MCF 10A (cell line): ENCODE results near the gene MST1R. TPM values are rescaled to one million over a fixed set of nuclear protein-coding genes. Genes with fewer than 3 reads are reported as not detected.

ENCODE experiments used
- BruUV-seq: library from RNA; stranded (reverse); fragments of 400-500 nt; replicated peaks from 2 replicates; lab custom pipeline; 2021; lab: Mats Ljungman, UMichigan
- CTCF ChIA-PET: fragments of 300-600 bp; sonication (Branson Sonifier 250); formaldehyde crosslinking; extraction: SDS; loops from one replicate; lab custom pipeline; 2021; ENCODE audit warnings: antibody characterized with exemption, inconsistent platforms; lab: Yijun Ruan, JAX
- POLR2A ChIA-PET: fragments of 300-600, 350-650 bp; sonication (Branson Sonifier 250); formaldehyde crosslinking; extraction: SDS; loops from one replicate; lab custom pipeline; 2020; ENCODE audit warnings: antibody characterized with exemption, inconsistent platforms; lab: Yijun Ruan, JAX
- DNase-seq: peaks from one replicate; pipeline ENCODE4 v3.0.0-alpha.2; 2018; ENCODE audit not compliant: unreplicated experiment
- H3K27ac Mint-ChIP-seq: one replicate; pipeline ENCODE4 v1.8.0; 2022; ENCODE audit warnings: mild to moderate bottlenecking, low read depth, mixed read lengths; ENCODE audit not compliant: unreplicated experiment
- H3K27me3 Mint-ChIP-seq: one replicate; pipeline ENCODE4 v1.8.0; 2022; ENCODE audit warnings: mixed read lengths; ENCODE audit not compliant: insufficient read depth, unreplicated experiment
- H3K36me3 Mint-ChIP-seq: one replicate; pipeline ENCODE4 v1.8.0; 2022; ENCODE audit warnings: mild to moderate bottlenecking, moderate library complexity, mixed read lengths; ENCODE audit not compliant: insufficient read depth, unreplicated experiment
- H3K4me1 Mint-ChIP-seq: one replicate; pipeline ENCODE4 v1.8.0; 2022; ENCODE audit warnings: mixed read lengths; ENCODE audit not compliant: insufficient read depth, unreplicated experiment
- H3K4me3 Mint-ChIP-seq: one replicate; pipeline ENCODE4 v1.8.0; 2022; ENCODE audit warnings: mild to moderate bottlenecking, moderate library complexity, mixed read lengths; ENCODE audit not compliant: unreplicated experiment
- H3K9me3 Mint-ChIP-seq: one replicate; pipeline ENCODE4 v1.8.0; 2022; ENCODE audit warnings: mixed read lengths; ENCODE audit not compliant: unreplicated experiment
- intact Hi-C: fragments of 100-400 bp; cut with micrococcal nuclease; formaldehyde crosslinking; loops from 2 replicates; pipeline ENCODE4 v1.14.1; 2022
- total RNA-seq: library from RNA; stranded (reverse); gene quantifications from 2 replicates; pipeline ENCODE4 v1.2.3, GENCODE V29; 2022
- TF ChIP-seq, protein P1 (sequence below): fragments of 200-600 bp; IDR thresholded peaks from one replicate; pipeline ENCODE4 v1.8.0; 2022; ENCODE audit warnings: antibody characterized with exemption, mild to moderate bottlenecking; ENCODE audit not compliant: unreplicated experiment

Gene MST1R
- total RNA-seq, 1 experiment from 2014 or later = 103 TPM

DNA sequence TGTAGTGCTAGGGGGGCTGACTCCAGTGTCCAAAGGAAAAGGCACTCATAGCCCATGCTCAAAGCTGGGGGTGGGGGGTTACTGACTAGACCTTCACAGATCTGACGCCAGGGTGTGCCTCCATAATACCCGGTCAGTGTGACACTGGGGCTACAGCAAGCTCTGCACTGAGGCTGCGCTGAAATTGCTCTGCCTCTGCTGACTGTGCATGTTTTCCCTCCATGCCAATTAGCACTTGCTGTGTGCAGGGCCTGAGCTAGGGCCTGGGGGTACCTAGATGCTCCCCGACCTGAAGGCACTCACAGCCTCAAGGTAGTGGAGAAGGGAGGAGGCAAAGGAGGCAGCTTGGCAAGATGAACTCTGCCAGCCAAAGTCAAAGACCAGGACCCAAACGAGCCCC is 39.2 kb downstream of the MST1R start:
- intact Hi-C loops = no loop called here
- Mint-ChIP-seq H3K4me1 (no peaks in the 10 kb centered on the region), H3K36me3 (no peaks in the 10 kb centered on the region), H3K9me3 (no peaks in the 10 kb centered on the region), H3K27me3 (peaks cover 25% of the 10 kb centered on the region), H3K4me3 (no peak overlapping the region), H3K27ac (no peak overlapping the region)
- CTCF ChIA-PET = interaction anchor here (0.6 to 0.8 kb wide), 2 partner anchors 58 to 190 kb away, joined by 3 read pairs; no protein-coding TSS in a partner anchor
- TF ChIP-seq, protein P1, sequence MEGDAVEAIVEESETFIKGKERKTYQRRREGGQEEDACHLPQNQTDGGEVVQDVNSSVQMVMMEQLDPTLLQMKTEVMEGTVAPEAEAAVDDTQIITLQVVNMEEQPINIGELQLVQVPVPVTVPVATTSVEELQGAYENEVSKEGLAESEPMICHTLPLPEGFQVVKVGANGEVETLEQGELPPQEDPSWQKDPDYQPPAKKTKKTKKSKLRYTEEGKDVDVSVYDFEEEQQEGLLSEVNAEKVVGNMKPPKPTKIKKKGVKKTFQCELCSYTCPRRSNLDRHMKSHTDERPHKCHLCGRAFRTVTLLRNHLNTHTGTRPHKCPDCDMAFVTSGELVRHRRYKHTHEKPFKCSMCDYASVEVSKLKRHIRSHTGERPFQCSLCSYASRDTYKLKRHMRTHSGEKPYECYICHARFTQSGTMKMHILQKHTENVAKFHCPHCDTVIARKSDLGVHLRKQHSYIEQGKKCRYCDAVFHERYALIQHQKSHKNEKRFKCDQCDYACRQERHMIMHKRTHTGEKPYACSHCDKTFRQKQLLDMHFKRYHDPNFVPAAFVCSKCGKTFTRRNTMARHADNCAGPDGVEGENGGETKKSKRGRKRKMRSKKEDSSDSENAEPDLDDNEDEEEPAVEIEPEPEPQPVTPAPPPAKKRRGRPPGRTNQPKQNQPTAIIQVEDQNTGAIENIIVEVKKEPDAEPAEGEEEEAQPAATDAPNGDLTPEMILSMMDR = no peak
- POLR2A ChIA-PET = no interaction called here
- BruUV-seq = no TSS peak
- DNase-seq = no peak

DNA sequence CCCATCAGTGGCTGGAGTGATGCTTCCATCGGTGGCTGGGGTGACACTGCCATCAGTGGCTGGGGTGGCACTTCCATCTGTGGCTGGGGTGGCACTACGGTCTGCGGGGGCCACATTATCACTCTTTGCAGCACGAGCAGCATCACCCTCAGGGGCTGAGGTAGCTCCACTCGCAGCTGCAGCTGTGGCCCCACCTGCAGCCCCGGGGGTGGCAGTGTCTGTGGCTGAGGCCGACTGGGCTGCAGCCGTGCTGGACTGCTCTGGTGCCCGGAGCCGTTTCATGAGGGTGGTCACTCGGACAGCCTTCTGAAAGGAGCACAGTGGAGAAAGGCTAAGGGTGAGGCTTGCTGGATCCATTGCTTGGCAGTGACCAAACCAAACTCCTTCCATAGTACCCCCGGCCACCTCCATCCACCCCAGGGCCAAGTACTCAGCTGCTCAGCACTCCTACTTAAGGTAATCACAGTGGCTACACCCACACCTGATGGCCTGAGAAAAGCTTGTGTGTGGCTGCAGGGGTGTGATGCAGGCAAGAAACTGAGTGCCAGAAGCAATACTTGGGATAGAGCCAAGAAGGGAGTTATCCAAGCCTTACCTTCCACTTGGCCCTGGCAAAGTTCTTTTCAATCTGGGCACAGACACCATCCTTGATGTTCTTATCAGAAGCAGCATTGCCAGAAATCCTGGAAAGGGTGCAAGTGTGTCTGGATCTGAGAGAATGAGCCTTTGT is 43.9 kb downstream of the MST1R start:
- peaks cover 25% of the 10 kb centered on the region for H3K27me3 Mint-ChIP-seq
- BruUV-seq = no TSS peak
- H3K27ac Mint-ChIP-seq = no peak overlapping the region
- TF ChIP-seq, protein P1 = no peak
- H3K36me3 Mint-ChIP-seq = no peaks in the 10 kb centered on the region
- no peak for DNase-seq
- H3K9me3 Mint-ChIP-seq = no peaks in the 10 kb centered on the region
- peaks cover 8% of the 10 kb centered on the region for H3K4me1 Mint-ChIP-seq
- intact Hi-C loops = no loop called here
- ChIA-PET POLR2A (interaction anchor here (0.5 to 0.6 kb wide), 2 partner anchors 136 to 1388 kb away, joined by 3 read pairs; partner anchors contain the start of gene GMPPB), CTCF (no interaction called here)
- no peak overlapping the region for H3K4me3 Mint-ChIP-seq

DNA sequence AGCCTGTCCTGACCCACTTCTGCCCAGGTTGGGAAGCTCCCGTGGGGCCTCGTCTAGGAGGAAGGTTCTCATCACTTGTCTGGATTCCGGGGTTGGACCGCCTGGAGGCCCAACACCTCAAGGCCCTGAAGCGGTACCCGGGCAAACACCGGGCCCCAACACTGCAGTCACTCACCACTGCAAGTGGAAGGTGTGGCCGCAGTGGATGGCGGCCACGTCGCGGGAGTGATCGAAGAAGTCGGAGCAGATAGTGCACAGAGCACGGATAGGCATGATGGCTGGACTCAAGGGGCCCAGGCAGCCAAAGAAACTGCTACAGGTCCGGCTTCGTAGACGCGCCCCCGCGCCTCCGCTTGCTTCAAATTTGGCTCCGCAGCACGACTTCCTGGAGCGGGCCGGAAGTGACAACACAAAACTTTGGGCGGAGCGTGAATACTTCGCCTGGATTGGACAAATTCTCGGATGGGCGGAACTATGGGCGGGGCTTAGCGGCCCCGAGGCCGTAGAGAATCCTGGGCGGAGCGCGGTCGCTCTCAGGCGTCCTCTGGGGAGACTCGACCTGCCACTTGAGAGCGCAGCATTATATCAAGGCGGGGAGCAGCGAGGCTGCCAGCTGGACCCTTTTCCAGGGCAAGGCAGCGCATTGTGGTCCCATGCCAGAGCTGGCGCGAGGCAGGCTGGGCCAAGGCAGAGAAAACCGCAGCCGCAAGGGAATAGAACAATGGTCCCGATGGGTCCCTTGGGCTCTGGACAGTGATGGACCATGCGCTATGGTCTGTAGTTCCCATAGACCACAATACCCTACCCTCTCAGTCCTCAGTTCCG is 47.3 kb downstream of the MST1R start, which contains the start of gene TRAIP:
Gene TRAIP (minus strand): TSS at position 384 of the 825 bp plus-strand sequence. CDS start 111 bp downstream, at position 273.
- intact Hi-C loops = loop anchor here (2.0 kb wide), 1 partner anchor 44 kb away; no protein-coding TSS in a partner anchor
- Mint-ChIP-seq H3K4me3 (peak within 1 kb of the TSS; percentile 86), H3K9me3 (no peaks in the 10 kb centered on the region), H3K36me3 (no peaks in the 10 kb centered on the region), H3K27me3 (no peaks in the 10 kb centered on the region), H3K4me1 (peaks cover 8% of the 10 kb centered on the region), H3K27ac (peak within 1 kb of the TSS; percentile 74)
- TF ChIP-seq, protein P1 = no peak
- BruUV-seq = no TSS peak
- ChIA-PET CTCF (interaction anchor here (0.6 to 2.9 kb wide), 7 partner anchors 12 to 68 kb away, joined by 3 to 13 read pairs (median 3); partner anchors contain the start of gene INKA1), POLR2A (interaction anchor here (0.6 to 2.3 kb wide), 8 partner anchors 20 to 79 kb away, joined by 3 to 8 read pairs (median 4); partner anchors contain the start of gene IP6K1)
- peak; percentile 96 for DNase-seq
